ENCODE data around the gene FOXR2. TPM values are rescaled to one million over a fixed set of nuclear protein-coding genes. Genes with fewer than 3 reads are reported as not detected.

FOXR2 gene
- total and polyA plus RNA-seq, 12 donors, result not detected

GRCh38 chrX:55636109-55636508 lies 12.9 kb downstream of the FOXR2 start:
- Histone ChIP-seq H3K27ac (no peak overlapping the region), H3K36me3 (no peaks in the 10 kb centered on the region), H3K4me1 (no peaks in the 10 kb centered on the region), H3K27me3 (peaks cover 0 to 9% (median 0%) of the 10 kb centered on the region in 7 donors), H3K9me3 (no peaks in the 10 kb centered on the region), H3K4me3 (no peak overlapping the region)
- ATAC-seq, result no peak
- TF ChIP-seq CTCF (IDR thresholded peaks at IDR 0.05), result no peak
- 70 to 75% methylated on average over 4 to 8 of the region's 8 CpGs for WGBS, 2 donors
- no peak for DNase-seq
- intact Hi-C loops (cut with DNase I), result no loop called here

- H3K36me3 ChIP-seq, result no peaks in the 10 kb centered on the region
- 78 to 96% methylated on average over 1 of the region's 1 CpG for WGBS, 2 donors
- intact Hi-C loops (cut with DNase I), result no loop called here
- H3K27me3 ChIP-seq, result peaks cover 0 to 18% (median 0%) of the 10 kb centered on the region in 7 donors
- no peaks in the 10 kb centered on the region for H3K4me1 ChIP-seq
- H3K27ac ChIP-seq, result no peak overlapping the region
- ATAC-seq (no peak), DNase-seq (no peak)
- H3K4me3 ChIP-seq, result no peak overlapping the region
- no peaks in the 10 kb centered on the region for H3K9me3 ChIP-seq
- no peak for TF ChIP-seq CTCF (IDR thresholded peaks at IDR 0.05)
Measured at GRCh38 chrX:55638933-55639332, 15.7 kb downstream of the FOXR2 start.

GRCh38 chrX:55640854-55641253 lies 17.7 kb downstream of the FOXR2 start:
- no peak for TF ChIP-seq CTCF (IDR thresholded peaks at IDR 0.05)
- no peaks in the 10 kb centered on the region for H3K9me3 ChIP-seq
- ATAC-seq (no peak), DNase-seq (no peak)
- WGBS, 2 donors, result 63 to 74% methylated on average over 4 of the region's 4 CpGs
- H3K4me1 ChIP-seq, result no peaks in the 10 kb centered on the region
- peaks cover 0 to 30% (median 0%) of the 10 kb centered on the region in 7 donors for H3K27me3 ChIP-seq
- intact Hi-C loops (cut with DNase I), result no loop called here
- H3K4me3 ChIP-seq, result no peak overlapping the region
- no peak overlapping the region for H3K27ac ChIP-seq
- no peaks in the 10 kb centered on the region for H3K36me3 ChIP-seq

GRCh38 chrX:55648434-55648833 lies 25.2 kb downstream of the FOXR2 start:
- H3K36me3 ChIP-seq, result no peaks in the 10 kb centered on the region
- H3K4me1 ChIP-seq, result no peaks in the 10 kb centered on the region
- H3K27ac ChIP-seq, result no peak overlapping the region
- no peak overlapping the region for H3K4me3 ChIP-seq
- intact Hi-C loops (cut with DNase I), result no loop called here
- H3K27me3 ChIP-seq, result peaks cover 0 to 13% (median 0%) of the 10 kb centered on the region in 7 donors
- DNase-seq (no peak), ATAC-seq (no peak)
- no peaks in the 10 kb centered on the region for H3K9me3 ChIP-seq
- 87 to 89% methylated on average over 5 of the region's 5 CpGs for WGBS, 2 donors
- TF ChIP-seq CTCF (IDR thresholded peaks at IDR 0.05), result no peak
